Activated T-cell treated with anti-CD3 and anti-CD28 coated beads, Interleukin-2, amount 50 U/mL, for 24 hours (primary cell): Measurements from ENCODE around the gene AOAH.

Experiments
- DNase-seq: peaks from one replicate; pipeline ENCODE4 v3.0.0-alpha.2; 2020
- H3K27ac Mint-ChIP-seq: 2 replicates; pipeline ENCODE4 v1.8.0; 2020; ENCODE audit warnings: mild to moderate bottlenecking, mixed read lengths
- H3K27me3 Mint-ChIP-seq: 2 replicates; pipeline ENCODE4 v1.8.0; 2020; ENCODE audit warnings: mixed read lengths
- H3K36me3 Mint-ChIP-seq: 2 replicates; pipeline ENCODE4 v1.8.0; 2020; ENCODE audit warnings: low read depth, mixed read lengths
- H3K4me1 Mint-ChIP-seq: 2 replicates; pipeline ENCODE4 v1.8.0; 2020; ENCODE audit warnings: low read depth, mixed read lengths
- H3K4me3 Mint-ChIP-seq: 2 replicates; pipeline ENCODE4 v1.8.0; 2020; ENCODE audit warnings: mild to moderate bottlenecking, moderate library complexity, mixed read lengths
- H3K9me3 Mint-ChIP-seq: 2 replicates; pipeline ENCODE4 v1.8.0; 2020; ENCODE audit warnings: mixed read lengths

AOAH gene, protein sequence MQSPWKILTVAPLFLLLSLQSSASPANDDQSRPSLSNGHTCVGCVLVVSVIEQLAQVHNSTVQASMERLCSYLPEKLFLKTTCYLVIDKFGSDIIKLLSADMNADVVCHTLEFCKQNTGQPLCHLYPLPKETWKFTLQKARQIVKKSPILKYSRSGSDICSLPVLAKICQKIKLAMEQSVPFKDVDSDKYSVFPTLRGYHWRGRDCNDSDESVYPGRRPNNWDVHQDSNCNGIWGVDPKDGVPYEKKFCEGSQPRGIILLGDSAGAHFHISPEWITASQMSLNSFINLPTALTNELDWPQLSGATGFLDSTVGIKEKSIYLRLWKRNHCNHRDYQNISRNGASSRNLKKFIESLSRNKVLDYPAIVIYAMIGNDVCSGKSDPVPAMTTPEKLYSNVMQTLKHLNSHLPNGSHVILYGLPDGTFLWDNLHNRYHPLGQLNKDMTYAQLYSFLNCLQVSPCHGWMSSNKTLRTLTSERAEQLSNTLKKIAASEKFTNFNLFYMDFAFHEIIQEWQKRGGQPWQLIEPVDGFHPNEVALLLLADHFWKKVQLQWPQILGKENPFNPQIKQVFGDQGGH

GRCh38 chr7:36723951-36724664 is at the start of gene AOAH:
TSS of gene AOAH (minus strand) at chr7:36724494. CDS start at chr7:36724148, 346 bp downstream.
- Mint-ChIP-seq H3K4me1 (peaks cover 90% of the 10 kb centered on the region), H3K27ac (peak within 1 kb of the TSS; percentile 92), H3K4me3 (peak within 1 kb of the TSS; percentile 82), H3K36me3 (peaks cover 26% of the 10 kb centered on the region), H3K27me3 (no peaks in the 10 kb centered on the region), H3K9me3 (peaks cover 3% of the 10 kb centered on the region)
- peak; percentile 70 for DNase-seq

GRCh38 chr7:36766451-36766850 is 42.2 kb upstream of the AOAH start:
- Mint-ChIP-seq H3K27ac (no peak overlapping the region), H3K9me3 (no peaks in the 10 kb centered on the region), H3K4me1 (peaks cover 28% of the 10 kb centered on the region), H3K36me3 (no peaks in the 10 kb centered on the region), H3K4me3 (no peak overlapping the region), H3K27me3 (no peaks in the 10 kb centered on the region)
- DNase-seq, result no peak

GRCh38 chr7:36765605-36766004 is 41.3 kb upstream of the AOAH start:
- no peak for DNase-seq
- Mint-ChIP-seq H3K27me3 (no peaks in the 10 kb centered on the region), H3K9me3 (no peaks in the 10 kb centered on the region), H3K4me3 (no peak overlapping the region), H3K27ac (no peak overlapping the region), H3K36me3 (no peaks in the 10 kb centered on the region), H3K4me1 (peaks cover 28% of the 10 kb centered on the region)

GRCh38 chr7:36764929-36765328 is 40.6 kb upstream of the AOAH start:
- Mint-ChIP-seq H3K27me3 (no peaks in the 10 kb centered on the region), H3K4me1 (peaks cover 28% of the 10 kb centered on the region), H3K4me3 (no peak overlapping the region), H3K27ac (no peak overlapping the region), H3K9me3 (no peaks in the 10 kb centered on the region), H3K36me3 (no peaks in the 10 kb centered on the region)
- no peak for DNase-seq

- Mint-ChIP-seq H3K9me3 (no peaks in the 10 kb centered on the region), H3K27me3 (no peaks in the 10 kb centered on the region), H3K4me1 (peaks cover 28% of the 10 kb centered on the region), H3K4me3 (no peak overlapping the region), H3K27ac (no peak overlapping the region), H3K36me3 (no peaks in the 10 kb centered on the region)
- DNase-seq, result no peak
Measured at GRCh38 chr7:36763132-36763816, 39.0 kb upstream of the AOAH start.

- H3K9me3 Mint-ChIP-seq, result no peaks in the 10 kb centered on the region
- DNase-seq, result no peak
- no peak overlapping the region for H3K4me3 Mint-ChIP-seq
- no peaks in the 10 kb centered on the region for H3K27me3 Mint-ChIP-seq
- H3K4me1 Mint-ChIP-seq, result peaks cover 28% of the 10 kb centered on the region
- H3K27ac Mint-ChIP-seq, result no peak overlapping the region
- H3K36me3 Mint-ChIP-seq, result no peaks in the 10 kb centered on the region
Measured at GRCh38 chr7:36762394-36762793, 38.1 kb upstream of the AOAH start.

- Mint-ChIP-seq H3K4me3 (no peak overlapping the region), H3K4me1 (peaks cover 26% of the 10 kb centered on the region), H3K9me3 (no peaks in the 10 kb centered on the region), H3K36me3 (no peaks in the 10 kb centered on the region), H3K27ac (no peak overlapping the region), H3K27me3 (no peaks in the 10 kb centered on the region)
- no peak for DNase-seq
Measured at GRCh38 chr7:36761835-36762234, 37.5 kb upstream of the AOAH start.

GRCh38 chr7:36760856-36761762 is 36.8 kb upstream of the AOAH start:
- Mint-ChIP-seq H3K36me3 (no peaks in the 10 kb centered on the region), H3K9me3 (no peaks in the 10 kb centered on the region), H3K4me1 (peaks cover 20% of the 10 kb centered on the region), H3K27ac (no peak overlapping the region), H3K27me3 (no peaks in the 10 kb centered on the region), H3K4me3 (no peak overlapping the region)
- DNase-seq, result no peak

- Mint-ChIP-seq H3K27ac (no peak overlapping the region), H3K9me3 (no peaks in the 10 kb centered on the region), H3K4me1 (no peaks in the 10 kb centered on the region), H3K4me3 (no peak overlapping the region), H3K36me3 (no peaks in the 10 kb centered on the region), H3K27me3 (no peaks in the 10 kb centered on the region)
- DNase-seq, result no peak
Measured at GRCh38 chr7:36758879-36759278, 34.6 kb upstream of the AOAH start.

- no peak overlapping the region for H3K27ac Mint-ChIP-seq
- no peaks in the 10 kb centered on the region for H3K9me3 Mint-ChIP-seq
- no peak for DNase-seq
- H3K4me1 Mint-ChIP-seq, result no peaks in the 10 kb centered on the region
- H3K27me3 Mint-ChIP-seq, result no peaks in the 10 kb centered on the region
- no peak overlapping the region for H3K4me3 Mint-ChIP-seq
- H3K36me3 Mint-ChIP-seq, result no peaks in the 10 kb centered on the region
Measured at GRCh38 chr7:36755484-36755883, 31.2 kb upstream of the AOAH start.

DNA sequence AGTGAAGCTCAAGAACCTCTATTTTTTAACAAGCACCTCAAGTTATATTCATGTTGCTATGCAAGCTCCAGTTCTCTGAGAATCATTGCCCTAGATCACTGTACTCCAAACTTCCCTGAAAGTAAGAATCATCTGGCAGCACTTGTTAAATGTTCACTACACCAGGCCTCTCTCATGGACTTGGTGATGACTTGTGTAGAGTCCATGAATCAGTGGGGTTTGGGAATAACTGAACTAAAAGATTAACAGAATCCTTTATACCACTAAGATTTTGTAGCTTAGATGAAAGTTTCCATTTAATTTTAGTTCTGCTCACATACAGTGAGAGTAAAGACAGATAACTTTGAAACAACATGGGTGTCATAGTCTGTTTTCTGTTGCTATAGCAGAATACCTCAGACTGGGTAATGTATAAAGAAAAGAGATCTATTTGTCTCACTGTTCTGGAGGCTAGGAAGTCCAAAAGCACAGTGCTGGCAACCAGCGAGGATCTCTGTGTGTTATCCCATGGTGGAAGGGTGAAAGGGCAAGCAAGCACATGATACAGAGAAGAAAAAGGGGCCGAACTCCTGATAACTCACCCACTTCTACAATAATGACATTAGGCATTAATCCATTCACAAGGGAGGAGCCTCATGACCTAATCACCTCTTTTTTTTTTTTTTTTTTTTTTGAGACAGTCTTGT is 27.9 kb upstream of the AOAH start:
- no peak overlapping the region for H3K4me3 Mint-ChIP-seq

GRCh38 chr7:36750451-36750850 is 26.2 kb upstream of the AOAH start:
- Mint-ChIP-seq H3K4me3 (no peak overlapping the region), H3K9me3 (no peaks in the 10 kb centered on the region), H3K36me3 (no peaks in the 10 kb centered on the region), H3K4me1 (peaks cover 35% of the 10 kb centered on the region), H3K27ac (no peak overlapping the region), H3K27me3 (no peaks in the 10 kb centered on the region)
- DNase-seq, result no peak

More for the DNA sequence above, 27.9 kb upstream of the AOAH start:
- H3K36me3 Mint-ChIP-seq, result no peaks in the 10 kb centered on the region
- DNase-seq, result no peak
- peaks cover 27% of the 10 kb centered on the region for H3K4me1 Mint-ChIP-seq
- H3K27me3 Mint-ChIP-seq, result no peaks in the 10 kb centered on the region
- H3K9me3 Mint-ChIP-seq, result no peaks in the 10 kb centered on the region
- no peak overlapping the region for H3K27ac Mint-ChIP-seq

- no peaks in the 10 kb centered on the region for H3K36me3 Mint-ChIP-seq
- no peaks in the 10 kb centered on the region for H3K27me3 Mint-ChIP-seq
- no peak overlapping the region for H3K4me3 Mint-ChIP-seq
- no peaks in the 10 kb centered on the region for H3K9me3 Mint-ChIP-seq
- no peak for DNase-seq
- H3K4me1 Mint-ChIP-seq, result peaks cover 35% of the 10 kb centered on the region
- no peak overlapping the region for H3K27ac Mint-ChIP-seq
Measured at GRCh38 chr7:36749282-36749960, 25.1 kb upstream of the AOAH start.
